LoVo (cell line): ENCODE data around the gene SLC25A27.
A peak's percentile ranks its signal among the peaks of the same experiment; 100 is the strongest.

Experiments
- DNase-seq: peaks from one replicate; pipeline ENCODE4 v3.0.0-alpha.2; 2016; ENCODE audit warnings: low spot score

Gene SLC25A27

DNA sequence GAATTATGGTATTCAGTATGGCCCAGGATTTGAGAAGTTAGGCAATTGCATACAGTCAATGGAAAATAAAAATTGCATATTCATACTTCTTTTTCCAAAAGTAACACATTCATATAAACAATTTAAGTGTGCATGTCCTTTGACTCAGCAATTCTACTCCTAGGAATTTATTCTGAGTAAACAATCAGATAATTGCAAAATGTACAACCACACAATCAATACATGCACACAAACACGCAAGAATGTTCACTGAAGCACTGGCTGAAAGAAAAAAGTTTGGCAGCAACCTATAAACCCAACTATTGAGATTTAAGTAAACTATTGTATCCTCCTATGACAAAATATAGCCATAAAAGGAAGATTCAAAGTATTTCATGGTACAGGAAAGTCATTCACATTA is 1.8 kb upstream of the SLC25A27 start:
- no peak for DNase-seq

DNA sequence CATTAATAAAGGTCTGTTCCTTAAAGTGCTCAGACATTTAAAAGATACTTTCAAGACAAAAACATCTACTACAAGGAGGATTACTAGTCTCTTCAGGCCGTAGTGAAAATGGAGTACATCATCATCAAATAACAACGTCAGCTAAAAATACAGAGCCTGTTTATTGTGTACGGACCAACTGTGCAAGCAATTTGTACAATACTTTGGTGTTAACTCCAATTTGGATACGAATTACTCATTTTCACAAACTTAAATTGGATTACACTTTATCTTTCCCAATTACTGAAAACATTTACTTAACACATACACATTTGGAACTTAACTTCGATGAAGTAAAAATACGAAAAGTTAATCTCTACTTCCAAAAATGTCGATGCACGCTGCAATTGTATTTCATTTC is 959 bp upstream of the SLC25A27 start:
- peak; percentile 15 for DNase-seq

DNA sequence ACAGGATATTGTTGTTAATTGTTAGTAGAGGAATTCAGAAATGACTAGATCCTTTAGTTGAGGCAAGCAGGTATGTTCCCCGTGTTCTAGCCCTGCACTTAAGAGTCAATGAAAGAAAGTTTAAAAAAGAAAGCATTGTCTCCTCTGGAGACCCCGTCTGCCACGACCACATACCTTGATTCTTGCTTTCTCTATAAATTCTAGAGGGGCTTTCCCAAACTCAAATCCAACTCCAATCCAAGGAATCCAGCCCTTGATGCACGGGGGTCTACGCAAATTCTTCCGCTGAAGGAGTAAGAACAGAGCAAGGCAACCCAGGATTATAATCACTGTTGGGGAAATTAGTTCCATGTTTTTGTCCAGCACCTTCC is 558 bp upstream of the SLC25A27 start:
- peak; percentile 19 for DNase-seq

DNA sequence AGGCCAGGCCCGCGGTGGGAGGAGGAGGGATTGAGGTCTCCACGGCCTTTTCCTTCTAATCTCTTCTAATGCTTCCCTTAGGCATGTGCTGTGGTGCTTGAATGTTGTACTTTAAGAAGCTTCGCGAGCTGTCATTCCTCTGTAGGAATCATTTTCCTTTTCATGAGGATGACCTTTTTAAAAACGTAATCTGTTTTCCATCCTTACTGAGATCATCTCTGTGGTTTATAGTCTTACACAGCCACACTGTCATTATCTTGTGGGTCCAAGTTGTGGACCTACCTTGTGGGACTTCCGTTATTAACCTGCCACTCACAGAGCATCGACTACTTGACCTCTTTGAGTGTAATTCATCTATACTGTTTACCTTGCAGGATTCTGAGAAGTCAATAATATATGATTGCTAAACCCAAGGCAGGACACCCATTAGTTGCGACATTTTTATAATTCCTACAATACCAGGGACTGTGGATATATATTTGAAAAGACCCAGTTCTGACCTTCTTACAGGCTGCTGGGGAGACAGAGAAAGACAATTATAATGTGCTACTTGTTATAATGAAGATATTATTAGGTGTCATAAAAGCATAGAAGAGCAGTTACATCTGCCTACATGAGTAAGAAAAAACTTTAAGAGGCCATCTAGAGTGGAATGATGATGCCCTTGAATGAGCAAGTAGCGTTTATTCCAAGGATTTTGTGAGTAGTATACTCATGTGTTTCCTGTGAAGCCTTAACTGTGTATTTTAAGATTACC is 842 bp downstream of the SLC25A27 start:
- DNase-seq: no peak

DNA sequence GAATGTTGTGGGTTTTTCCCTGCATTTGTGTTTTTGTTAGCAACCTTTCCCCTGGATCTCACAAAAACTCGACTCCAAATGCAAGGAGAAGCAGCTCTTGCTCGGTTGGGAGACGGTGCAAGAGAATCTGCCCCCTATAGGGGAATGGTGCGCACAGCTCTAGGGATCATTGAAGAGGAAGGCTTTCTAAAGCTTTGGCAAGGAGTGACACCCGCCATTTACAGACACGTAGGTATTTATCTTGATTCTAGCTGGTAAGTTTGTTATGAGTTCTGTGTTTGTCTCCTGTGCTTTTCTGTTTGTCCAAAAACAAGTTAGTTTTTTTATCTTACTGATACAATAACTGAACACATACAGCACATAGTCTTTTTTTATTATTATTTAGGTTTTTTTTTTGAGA is 3.0 kb downstream of the SLC25A27 start:
- no peak for DNase-seq

DNA sequence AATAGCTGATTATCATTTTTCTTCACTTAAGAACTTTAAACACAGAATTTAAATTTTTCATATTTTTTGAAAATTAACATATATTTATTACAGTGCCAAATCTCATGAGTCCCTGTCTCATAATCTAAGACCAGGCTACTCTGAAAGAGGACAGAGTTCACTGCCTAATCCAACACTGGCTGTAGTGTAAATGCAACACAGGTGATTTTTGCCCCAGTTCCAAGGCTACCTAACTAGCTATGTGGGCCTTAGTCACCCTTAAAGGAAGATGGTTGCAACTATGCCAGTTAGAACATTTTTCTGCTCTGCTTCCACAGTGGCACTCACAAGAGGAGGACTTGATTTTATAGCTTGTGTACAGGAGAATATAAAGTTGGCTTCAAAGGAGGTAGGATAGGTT is 4.9 kb downstream of the SLC25A27 start:
- DNase-seq: no peak

DNA sequence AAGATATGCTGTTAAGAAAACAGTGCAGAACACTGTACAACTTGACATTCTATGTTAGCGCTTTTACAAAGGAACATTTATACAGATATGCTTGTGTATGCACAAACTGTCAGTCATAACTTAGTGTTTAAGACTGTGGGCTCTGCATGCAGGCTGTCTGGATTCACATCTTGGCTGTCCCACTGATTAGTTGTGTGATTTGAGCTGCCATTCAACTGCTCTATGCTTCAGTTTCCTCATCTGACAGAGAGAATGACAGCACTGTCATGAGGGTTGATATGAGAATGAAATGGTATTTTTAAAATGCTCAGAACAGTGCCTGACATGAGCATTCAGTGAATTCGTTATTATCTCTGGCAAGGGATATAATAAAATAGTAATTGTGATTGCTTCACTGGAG is 8.7 kb downstream of the SLC25A27 start:
- DNase-seq: no peak

DNA sequence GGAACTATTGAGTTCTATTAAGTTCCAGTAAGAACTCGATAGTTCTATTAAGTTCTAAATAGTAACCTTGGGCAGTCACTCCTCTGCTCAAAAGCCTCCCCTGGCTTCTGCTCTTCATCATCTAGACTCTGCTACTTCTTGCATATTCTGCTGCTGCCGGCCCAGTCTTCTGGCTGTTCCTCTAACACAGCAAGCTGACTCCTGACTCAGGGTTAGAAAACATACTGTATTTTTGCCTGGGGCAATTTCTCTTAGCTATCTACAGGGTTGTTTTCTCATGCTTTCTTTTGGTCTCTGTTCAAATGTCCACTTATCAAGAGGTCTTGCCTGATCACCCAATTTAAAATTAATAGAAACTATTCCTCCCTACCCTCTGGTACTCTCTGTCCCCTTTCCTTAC is 14.6 kb downstream of the SLC25A27 start:
- no peak for DNase-seq

DNA sequence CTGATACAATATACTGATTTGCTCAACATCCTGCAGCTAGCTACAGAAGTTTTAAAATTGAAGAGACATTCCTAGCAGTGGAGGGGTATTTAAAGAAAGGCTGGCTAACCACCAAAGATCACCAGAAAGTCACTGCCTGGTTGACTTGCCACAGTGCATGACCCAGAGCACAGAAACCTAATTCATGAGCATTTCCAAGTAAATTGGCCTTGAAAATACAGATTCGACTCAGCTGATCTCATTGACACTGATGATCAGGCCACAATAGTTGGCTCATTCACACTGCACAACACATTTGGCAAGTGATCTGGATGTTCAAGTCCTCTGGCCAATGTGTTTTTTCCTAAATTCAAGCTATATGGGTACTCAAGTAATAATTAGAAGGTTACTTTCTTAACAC is 21.6 kb downstream of the SLC25A27 start:
- no peak for DNase-seq

DNA sequence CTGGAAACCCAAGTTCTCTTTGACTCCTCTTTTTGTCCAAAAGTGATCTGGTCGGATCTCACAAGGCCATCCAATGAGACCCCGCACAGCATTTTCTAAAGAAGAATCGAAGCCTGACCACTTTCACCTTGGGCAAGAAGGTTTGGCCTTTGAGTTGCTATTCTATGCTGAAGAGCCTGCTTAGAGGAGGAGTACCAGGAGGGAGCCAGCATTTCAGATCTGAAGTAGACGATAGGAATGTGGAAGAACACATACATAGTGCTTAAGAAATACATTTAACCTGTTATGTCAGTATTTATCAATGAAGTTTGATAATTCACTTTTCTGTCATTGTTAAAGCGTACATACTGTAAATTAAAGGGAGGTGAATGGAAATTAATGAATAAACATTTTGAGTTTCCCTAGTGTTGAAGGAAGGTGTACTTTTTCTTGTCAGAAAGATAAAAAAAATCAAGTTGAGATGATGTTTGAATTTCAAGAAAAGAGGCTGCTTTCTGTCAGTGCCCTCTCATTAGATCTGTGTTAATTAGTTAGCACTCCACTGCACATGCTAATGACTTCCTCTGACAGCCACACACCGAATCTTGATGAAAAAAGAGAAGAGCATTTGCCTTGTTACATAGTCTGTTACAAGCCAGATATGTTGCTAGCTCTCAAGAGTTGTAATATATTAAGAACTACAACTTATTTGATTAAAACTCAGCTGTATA is 24.0 kb downstream of the SLC25A27 start:
- no peak for DNase-seq

DNA sequence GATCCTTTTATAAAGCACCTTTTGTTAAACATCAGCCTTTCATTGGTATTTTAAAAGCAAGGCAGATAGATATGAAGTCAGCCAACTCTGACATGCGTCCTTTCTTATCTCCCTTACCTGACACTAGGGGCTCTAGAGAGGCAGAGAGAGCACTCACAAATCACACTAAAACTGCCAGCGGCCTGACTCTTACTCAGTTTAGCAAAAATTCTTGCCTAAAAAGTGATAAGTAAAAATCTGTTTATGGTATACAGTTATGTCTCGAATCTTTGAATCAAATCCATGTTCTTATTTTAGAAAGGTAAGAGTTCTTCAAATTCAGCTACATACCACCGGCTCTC is 24.5 kb downstream of the SLC25A27 start:
- DNase-seq: no peak

DNA sequence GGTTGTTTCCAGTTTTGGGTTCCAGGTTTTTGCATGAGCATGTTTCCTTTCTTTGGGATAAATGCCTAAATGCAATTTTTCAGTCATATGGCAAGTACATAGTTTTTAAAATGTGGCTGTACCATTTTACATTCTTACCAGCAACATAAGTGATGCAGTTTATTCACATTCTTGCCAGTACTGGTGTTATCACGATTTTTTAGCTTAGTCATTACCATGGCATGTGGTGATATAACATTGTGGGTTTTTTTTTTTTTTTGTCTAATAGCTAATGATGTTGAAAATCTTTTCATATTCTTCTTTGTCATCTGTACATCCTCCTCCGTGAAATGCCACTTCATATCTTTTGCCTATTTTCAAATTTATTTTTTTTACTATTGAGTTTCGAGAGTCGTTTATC is 32.0 kb downstream of the SLC25A27 start:
- DNase-seq: no peak

DNA sequence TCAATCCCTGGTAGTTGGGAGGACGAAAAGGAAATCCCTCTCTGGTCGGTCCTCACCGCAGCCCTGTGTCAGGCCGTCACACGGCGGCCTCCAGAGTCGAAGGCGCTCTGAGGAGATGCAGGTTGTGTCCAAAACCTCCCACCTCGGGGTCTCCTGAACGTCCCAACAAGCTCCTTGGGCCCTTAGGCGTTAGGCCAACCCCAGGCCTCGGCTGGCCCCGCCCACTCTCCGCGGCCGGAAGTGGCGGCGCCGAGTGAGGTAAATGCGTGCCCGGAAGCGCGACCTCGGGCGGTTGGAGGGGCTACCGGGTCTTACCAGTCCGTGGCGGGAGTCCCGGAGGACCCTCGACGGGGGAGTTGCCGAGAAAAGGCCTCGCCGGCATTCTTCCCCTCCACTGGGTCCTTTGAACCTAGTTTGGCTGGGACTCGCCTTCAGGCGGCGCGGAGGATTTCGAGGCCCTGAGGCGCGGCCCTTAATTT is 34.9 kb downstream of the SLC25A27 start, which contains the start of gene TDRD6:
Gene TDRD6 (plus strand): TSS at position 267 of the 479 bp plus-strand sequence. CDS start 244 bp downstream, outside the sequence.
- DNase-seq: no peak

DNA sequence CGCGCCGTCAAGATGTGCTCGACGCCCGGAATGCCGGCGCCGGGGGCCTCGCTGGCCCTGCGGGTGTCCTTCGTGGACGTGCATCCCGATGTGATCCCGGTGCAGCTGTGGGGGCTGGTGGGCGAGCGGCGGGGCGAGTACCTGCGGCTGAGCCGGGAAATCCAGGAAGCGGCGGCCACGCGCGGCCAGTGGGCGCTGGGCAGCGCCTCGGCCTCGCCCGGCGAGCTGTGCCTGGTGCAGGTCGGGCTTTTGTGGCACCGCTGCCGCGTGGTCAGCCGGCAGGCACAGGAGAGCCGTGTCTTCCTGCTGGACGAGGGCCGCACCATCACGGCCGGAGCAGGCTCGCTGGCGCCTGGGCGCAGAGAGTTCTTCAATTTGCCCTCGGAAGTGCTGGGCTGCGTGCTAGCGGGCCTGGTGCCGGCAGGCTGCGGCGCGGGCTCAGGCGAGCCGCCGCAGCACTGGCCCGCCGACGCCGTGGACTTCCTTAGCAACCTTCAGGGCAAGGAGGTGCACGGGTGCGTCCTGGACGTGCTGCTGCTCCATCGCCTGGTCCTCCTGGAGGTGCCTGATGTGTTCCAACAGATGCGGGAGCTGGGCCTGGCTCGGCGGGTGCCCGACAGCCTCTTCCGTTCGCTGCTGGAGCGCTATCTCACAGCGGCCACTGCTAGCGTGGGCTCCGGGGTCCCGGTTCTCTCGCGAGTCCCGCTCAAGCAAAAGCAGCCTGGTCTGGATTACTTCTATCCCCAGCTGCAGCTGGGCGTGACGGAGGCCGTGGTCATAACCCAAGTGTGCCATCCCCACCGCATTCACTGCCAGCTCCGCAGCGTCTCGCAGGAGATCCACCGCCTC is 35.6 kb downstream of the SLC25A27 start:
- DNase-seq: no peak

DNA sequence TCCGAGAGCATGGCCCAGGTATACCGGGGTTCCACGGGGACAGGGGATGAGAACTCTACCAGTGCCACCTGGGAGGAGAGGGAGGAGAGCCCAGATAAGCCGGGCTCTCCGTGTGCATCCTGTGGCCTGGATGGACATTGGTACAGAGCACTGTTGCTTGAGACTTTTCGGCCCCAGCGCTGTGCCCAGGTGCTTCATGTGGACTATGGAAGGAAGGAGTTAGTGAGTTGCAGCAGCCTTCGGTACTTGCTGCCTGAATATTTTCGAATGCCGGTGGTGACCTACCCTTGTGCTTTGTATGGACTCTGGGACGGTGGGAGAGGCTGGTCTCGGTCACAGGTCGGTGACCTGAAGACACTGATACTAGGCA is 36.2 kb downstream of the SLC25A27 start:
- no peak for DNase-seq

DNA sequence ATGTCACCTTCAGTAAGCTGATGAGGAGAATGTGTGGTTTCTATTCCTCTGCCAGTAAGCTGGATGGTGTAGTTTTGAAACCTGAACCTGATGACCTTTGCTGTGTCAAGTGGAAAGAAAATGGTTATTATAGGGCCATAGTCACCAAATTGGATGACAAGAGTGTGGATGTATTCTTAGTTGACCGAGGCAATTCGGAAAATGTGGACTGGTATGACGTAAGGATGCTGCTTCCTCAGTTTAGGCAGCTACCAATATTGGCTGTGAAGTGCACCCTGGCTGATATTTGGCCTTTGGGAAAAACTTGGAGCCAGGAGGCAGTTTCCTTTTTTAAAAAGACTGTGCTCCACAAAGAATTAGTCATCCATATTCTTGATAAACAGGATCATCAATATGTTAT is 36.9 kb downstream of the SLC25A27 start:
- no peak for DNase-seq

DNA sequence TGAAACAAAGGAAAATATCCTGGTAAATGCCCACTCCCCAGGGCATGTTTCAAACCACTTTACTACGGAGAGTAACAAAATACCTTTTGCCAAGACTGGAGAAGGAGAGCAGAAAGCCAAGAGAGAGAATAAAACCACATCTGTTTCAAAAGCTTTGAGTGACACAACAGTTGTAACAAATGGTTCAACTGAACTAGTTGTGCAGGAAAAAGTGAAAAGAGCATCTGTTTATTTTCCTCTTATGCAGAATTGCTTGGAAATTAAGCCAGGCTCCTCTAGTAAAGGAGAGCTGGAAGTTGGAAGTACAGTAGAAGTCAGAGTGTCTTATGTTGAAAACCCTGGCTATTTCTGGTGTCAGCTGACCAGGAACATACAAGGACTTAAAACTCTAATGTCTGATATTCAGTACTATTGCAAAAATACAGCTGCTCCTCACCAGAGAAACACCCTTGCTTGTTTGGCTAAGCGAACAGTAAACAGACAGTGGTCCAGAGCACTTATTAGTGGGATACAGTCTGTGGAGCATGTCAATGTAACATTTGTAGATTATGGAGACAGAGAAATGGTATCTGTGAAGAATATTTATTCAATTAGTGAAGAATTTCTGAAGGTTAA is 37.5 kb downstream of the SLC25A27 start:
- DNase-seq: no peak

DNA sequence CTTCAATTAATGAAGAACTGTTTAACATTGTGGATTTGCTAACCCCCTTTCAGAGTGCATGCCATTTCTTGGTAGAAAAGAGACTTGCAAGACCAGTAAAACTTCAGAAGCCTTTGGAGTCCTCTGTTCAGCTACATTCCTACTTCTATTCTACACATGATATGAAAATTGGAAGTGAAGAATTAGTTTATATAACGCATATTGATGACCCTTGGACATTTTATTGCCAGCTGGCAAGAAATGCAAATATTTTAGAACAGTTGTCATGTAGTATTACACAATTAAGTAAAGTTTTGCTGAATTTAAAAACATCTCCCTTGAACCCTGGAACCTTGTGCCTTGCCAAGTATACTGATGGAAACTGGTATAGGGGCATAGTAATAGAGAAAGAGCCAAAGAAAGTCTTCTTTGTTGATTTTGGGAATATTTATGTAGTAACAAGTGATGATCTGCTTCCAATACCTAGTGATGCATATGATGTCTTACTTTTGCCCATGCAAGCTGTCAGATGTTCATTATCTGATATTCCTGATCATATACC is 38.2 kb downstream of the SLC25A27 start:
- DNase-seq: no peak

DNA sequence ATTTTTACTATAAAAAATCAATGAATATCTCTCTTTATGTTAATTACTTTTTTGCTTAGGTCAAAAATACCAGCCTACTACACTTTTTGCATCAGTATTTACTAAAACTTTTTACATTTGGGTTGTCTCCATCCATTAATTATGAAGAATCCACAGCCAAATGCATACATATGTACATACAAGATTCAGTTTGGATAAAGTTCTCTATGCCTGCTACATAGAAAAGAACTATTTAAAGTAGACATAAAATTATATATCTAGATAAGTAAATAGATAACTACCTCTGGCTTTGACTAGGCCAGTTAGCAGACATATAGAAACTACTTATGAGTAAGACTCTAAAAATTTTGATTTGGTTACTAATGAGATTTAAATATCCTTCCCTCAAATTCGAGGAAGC is 47.2 kb downstream of the SLC25A27 start:
- no peak for DNase-seq

DNA sequence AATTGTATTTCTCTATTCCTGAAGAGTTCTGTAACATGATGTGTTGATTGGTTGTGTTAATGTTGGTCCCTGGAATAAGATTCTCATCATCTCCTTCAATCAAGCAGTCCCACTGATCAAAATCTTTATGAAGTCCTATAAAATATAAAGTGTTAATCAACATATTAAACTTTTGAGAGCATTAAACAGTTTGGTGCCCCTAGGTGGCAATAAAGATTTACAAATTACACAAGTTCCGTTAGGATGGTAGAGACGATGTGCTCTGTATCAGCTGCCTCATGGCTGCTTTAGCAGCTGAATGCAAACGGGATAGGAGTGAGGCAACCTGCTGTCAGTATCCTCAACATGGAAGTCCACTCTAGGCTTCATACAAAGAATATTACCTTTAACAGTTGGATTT is 51.8 kb downstream of the SLC25A27 start:
- peak; percentile 12 for DNase-seq

DNA sequence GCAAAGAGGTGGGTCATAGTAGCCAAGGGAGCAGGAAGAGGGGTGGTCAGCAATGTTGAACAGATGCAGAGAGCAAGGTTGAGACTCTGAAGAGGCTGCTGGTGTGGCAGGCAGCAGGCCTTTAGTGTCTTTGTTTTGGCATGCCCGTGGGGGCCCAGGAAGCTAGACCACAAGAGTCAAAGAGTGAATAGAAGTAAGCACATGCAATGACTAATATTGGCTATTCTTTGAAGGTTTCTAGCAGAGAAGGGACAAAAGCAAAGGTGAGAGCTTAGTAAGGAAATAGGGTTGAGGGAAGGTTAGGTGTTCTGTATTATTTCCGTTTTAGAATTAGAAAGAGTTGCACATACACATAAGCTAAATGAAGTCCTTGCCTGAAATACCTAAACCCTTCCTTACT is 53.7 kb downstream of the SLC25A27 start:
- no peak for DNase-seq

DNA sequence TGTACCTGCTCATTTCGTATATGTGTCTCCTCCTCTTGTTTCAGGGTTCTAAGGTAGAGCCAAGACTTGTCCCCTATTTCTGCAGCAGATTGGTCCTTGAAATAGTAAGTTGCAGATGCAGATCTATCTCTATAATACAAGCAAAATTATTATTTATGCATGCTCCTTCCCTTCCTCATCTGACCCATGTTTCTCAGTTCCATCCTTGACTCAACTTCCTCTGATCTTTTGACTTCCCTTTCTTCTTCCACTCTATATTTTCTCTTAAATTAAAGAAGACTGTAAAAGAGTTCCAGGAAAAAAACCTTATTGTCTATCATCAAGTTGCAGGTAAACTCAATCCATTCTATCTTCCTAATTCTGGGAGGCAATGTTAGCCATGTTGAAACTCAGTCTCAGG is 58.7 kb downstream of the SLC25A27 start:
- DNase-seq: no peak
